ENCODE results near the gene APMAP.

DNA sequence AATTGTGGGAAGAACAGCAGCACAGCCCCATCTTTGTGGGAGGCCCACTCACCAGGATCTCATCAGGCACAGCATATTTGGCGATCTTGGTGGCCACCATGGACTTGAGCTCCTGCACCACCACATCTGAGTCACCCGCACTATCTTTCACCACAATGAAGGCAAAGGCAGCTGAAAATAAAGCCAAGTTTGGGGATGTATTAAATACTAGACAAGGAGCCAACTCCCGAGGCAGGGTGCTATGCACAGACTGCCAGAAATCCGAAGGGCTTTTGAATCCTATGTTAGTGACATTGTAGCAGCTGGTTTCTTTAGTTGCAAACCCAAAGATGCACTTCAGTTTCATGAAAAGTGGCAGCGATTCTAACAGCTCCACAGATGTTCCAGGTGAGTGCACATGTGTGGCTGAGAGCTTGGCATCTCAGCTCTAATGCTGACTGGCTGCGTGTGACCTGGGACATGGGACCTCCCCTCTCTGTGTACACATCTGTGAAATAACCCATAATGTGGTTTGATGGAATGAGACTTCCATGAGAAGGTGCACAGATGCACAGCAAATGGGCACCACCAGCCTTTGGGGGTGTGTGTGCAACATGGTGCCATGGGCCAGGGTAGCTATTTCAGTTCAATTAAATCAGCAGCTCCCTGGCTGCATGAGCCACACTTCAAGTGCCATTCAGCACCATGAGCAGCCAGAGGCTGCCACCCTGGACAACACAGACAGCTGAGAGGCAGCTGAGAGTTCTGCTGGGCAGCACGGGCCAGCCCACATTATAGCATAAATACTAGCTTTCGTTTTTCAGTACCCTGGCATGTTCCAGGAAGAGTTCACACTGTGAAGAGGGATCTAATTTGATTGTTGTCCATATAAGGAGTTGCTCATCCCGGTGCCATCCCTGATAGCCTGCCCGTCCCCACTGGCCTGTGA, 16.9 kb upstream of the APMAP start:
- TF ChIP-seq EP300 (IDR thresholded peaks at IDR 0.05) = no peak
- TF ChIP-seq POLR2A (IDR thresholded peaks at IDR 0.05) = no peak
- TF ChIP-seq, protein P1, sequence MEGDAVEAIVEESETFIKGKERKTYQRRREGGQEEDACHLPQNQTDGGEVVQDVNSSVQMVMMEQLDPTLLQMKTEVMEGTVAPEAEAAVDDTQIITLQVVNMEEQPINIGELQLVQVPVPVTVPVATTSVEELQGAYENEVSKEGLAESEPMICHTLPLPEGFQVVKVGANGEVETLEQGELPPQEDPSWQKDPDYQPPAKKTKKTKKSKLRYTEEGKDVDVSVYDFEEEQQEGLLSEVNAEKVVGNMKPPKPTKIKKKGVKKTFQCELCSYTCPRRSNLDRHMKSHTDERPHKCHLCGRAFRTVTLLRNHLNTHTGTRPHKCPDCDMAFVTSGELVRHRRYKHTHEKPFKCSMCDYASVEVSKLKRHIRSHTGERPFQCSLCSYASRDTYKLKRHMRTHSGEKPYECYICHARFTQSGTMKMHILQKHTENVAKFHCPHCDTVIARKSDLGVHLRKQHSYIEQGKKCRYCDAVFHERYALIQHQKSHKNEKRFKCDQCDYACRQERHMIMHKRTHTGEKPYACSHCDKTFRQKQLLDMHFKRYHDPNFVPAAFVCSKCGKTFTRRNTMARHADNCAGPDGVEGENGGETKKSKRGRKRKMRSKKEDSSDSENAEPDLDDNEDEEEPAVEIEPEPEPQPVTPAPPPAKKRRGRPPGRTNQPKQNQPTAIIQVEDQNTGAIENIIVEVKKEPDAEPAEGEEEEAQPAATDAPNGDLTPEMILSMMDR (IDR thresholded peaks at IDR 0.05) = no peak

All from tibial nerve (tissue), 4 donors.